ENCODE measurements around the gene SH3GL1. TPM values are rescaled to one million over a fixed set of nuclear protein-coding genes. Genes with fewer than 3 reads are reported as not detected.

The SH3GL1 gene
- total RNA-seq, 4 donors from 2014 or later, result 11.8 to 69.3 (median 29.5) TPM

DNA sequence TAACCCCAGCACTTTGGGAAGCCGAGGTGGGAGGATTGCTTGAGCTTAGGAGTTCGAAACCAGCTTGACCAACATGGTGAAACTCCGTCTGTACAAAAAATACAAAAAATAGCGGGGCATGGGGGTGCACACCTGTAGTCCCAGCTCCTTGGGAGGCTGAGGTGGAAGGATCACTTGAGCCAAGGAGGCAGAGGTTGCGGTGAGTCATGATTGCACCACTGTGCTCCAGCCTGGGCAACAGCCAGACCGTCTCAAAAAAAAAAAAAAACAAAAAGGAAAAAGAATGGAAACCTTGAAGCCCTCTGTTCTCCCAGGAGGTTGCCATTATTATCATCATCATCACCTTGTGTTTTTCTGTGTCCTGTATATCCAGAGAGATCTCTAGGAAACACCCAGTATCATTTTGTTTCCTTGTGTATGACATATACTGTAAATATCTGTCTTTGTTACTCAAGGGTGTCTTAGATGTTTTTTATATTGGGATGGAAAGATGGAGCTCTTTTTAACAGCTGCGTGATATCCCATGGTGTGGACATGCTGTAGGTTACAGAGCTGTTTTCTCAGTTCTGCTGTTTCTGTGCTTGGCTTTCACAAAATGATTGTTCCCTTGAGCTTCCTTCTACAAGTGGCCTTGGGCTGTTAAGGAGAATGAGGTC, 13.9 kb upstream of the SH3GL1 start:
- no peaks in the 10 kb centered on the region for H3K27me3 ChIP-seq
- no peak for DNase-seq
- H3K9me3 ChIP-seq, result no peaks in the 10 kb centered on the region
- no peaks in the 10 kb centered on the region for H3K4me1 ChIP-seq
- intact Hi-C loops (cut with DNase I; ENCODE audit: low total_unique reads), result no loop called here
- no peak overlapping the region for H3K4me3 ChIP-seq
- H3K36me3 ChIP-seq, result no peaks in the 10 kb centered on the region
- H3K27ac ChIP-seq, result peak overlapping the region; percentile 43 to 57
- TF ChIP-seq POLR2A (IDR thresholded peaks at IDR 0.05), result no peak
- TF ChIP-seq, protein P1, sequence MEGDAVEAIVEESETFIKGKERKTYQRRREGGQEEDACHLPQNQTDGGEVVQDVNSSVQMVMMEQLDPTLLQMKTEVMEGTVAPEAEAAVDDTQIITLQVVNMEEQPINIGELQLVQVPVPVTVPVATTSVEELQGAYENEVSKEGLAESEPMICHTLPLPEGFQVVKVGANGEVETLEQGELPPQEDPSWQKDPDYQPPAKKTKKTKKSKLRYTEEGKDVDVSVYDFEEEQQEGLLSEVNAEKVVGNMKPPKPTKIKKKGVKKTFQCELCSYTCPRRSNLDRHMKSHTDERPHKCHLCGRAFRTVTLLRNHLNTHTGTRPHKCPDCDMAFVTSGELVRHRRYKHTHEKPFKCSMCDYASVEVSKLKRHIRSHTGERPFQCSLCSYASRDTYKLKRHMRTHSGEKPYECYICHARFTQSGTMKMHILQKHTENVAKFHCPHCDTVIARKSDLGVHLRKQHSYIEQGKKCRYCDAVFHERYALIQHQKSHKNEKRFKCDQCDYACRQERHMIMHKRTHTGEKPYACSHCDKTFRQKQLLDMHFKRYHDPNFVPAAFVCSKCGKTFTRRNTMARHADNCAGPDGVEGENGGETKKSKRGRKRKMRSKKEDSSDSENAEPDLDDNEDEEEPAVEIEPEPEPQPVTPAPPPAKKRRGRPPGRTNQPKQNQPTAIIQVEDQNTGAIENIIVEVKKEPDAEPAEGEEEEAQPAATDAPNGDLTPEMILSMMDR (IDR thresholded peaks at IDR 0.05), result no peak

DNA sequence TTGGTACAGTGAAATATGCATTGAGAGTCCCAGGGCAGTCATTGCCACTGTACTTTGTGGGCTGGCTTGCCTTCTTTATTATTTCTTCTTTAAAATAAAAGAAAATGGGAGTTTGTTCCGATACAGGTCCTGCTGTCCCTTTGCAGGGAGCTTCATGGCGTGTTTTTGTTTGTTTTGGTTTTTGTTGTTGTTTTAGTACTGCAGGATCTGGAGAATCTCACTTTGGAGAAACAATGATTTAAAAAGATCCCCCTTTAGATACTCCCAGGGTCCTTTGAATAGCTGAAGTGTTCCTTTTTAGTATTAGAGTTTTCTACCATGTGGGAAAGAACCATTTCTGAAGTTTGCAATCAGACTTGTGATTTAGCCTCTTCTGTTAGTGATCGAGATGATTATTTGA, 13.2 kb upstream of the SH3GL1 start:
- H3K9me3 ChIP-seq, result no peaks in the 10 kb centered on the region
- no peaks in the 10 kb centered on the region for H3K4me1 ChIP-seq
- no peak overlapping the region for H3K4me3 ChIP-seq
- no peaks in the 10 kb centered on the region for H3K27me3 ChIP-seq
- no peak overlapping the region for H3K27ac ChIP-seq
- intact Hi-C loops (cut with DNase I; ENCODE audit: low total_unique reads), result no loop called here
- TF ChIP-seq, protein P1 (IDR thresholded peaks at IDR 0.05), result no peak
- TF ChIP-seq POLR2A (IDR thresholded peaks at IDR 0.05), result no peak
- no peaks in the 10 kb centered on the region for H3K36me3 ChIP-seq
- no peak for DNase-seq

DNA sequence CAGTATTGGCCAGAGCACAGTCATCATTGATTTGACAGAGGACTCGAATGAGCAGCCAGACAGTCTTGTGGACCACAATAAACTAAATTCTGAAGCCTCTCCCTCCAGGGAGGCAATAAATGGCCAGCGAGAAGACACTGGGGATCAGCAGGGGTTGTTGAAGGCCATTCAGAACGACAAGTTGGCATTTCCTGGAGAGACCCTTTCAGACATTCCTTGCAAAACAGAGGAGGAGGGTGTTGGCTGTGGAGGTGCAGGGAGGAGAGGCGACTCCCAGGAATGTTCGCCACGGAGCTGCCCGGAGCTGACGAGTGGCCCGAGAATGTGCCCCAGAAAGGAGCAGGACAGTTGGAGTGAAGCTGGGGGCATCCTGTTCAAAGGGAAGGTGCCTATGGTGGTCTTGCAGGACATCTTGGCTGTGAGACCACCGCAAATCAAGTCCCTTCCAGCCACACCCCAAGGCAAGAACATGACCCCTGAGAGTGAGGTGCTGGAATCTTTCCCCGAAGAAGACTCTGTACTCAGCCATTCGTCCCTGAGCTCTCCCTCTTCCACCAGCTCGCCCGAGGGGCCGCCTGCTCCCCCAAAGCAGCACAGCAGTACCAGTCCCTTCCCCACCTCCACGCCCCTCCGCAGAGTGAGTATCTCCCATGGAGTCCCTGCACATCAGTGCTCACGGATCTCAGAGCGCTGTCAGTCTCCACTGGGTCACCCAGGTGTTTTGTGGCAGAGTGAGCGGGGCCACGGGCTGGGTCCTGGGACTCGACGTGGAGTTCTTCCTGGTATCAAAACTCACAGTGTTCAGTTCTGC, 9.0 kb upstream of the SH3GL1 start:
- no peaks in the 10 kb centered on the region for H3K36me3 ChIP-seq
- H3K4me1 ChIP-seq, result no peaks in the 10 kb centered on the region
- DNase-seq, result no peak
- H3K27ac ChIP-seq, result no peak overlapping the region
- no peaks in the 10 kb centered on the region for H3K27me3 ChIP-seq
- TF ChIP-seq POLR2A (IDR thresholded peaks at IDR 0.05), result no peak
- TF ChIP-seq, protein P1 (IDR thresholded peaks at IDR 0.05), result no peak
- intact Hi-C loops (cut with DNase I; ENCODE audit: low total_unique reads), result no loop called here
- no peaks in the 10 kb centered on the region for H3K9me3 ChIP-seq
- no peak overlapping the region for H3K4me3 ChIP-seq

DNA sequence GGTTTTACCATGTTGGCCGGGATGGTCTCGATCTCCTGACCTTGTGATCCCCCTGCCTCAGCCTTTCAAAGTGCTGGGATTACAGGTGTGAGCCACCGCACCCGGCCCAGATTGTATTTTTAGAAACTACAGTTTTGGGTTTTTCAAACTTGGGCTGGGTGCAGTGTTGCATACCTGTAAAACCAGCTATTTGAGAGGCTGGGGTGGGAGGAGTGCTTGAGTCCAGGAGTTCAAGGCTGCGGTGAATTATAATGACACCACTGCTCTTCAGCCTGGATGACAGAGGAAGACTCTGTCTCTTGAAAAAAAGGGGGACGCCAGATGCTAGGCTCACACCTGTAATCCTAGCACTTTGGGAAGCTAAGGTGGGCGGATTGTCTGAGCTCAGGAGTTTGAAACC, 6.3 kb upstream of the SH3GL1 start:
- TF ChIP-seq POLR2A (IDR thresholded peaks at IDR 0.05), result no peak
- TF ChIP-seq, protein P1 (IDR thresholded peaks at IDR 0.05), result no peak
- no peak for DNase-seq
- Histone ChIP-seq H3K4me1 (peaks cover 3 to 8% of the 10 kb centered on the region in 2 donors), H3K36me3 (no peaks in the 10 kb centered on the region), H3K27me3 (no peaks in the 10 kb centered on the region), H3K9me3 (no peaks in the 10 kb centered on the region), H3K4me3 (no peak overlapping the region), H3K27ac (no peak overlapping the region)
- intact Hi-C loops (cut with DNase I; ENCODE audit: low total_unique reads), result no loop called here

DNA sequence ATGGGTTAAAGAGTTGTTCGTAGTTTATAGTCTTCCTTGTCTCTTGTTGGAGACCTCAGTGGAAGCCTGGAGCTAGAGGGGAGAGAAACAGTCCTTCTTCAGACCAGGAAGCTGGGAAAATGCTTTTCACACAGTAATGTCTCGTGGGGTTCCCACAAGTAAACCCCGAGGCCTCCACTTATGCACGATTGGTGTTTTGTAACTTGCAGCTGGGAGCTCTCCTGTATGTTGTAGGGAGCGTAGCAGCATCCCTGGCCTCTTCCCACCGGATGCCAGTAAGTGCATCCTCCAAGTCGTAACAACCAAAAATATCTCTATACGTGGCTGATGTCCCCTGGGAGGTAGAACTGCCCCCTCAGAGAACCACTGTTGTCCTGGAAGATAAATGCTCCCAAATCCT, 5.6 kb upstream of the SH3GL1 start:
- H3K27ac ChIP-seq, result no peak overlapping the region

More for the DNA sequence above, 5.6 kb upstream of the SH3GL1 start:
- no peaks in the 10 kb centered on the region for H3K27me3 ChIP-seq
- H3K4me1 ChIP-seq, result peaks cover 3 to 8% of the 10 kb centered on the region in 2 donors
- no peak for DNase-seq
- no peaks in the 10 kb centered on the region for H3K36me3 ChIP-seq
- no peak overlapping the region for H3K4me3 ChIP-seq
- H3K9me3 ChIP-seq, result no peaks in the 10 kb centered on the region
- intact Hi-C loops (cut with DNase I; ENCODE audit: low total_unique reads), result no loop called here
- no peak for TF ChIP-seq POLR2A (IDR thresholded peaks at IDR 0.05)
- TF ChIP-seq, protein P1 (IDR thresholded peaks at IDR 0.05), result no peak

All from uterus (tissue), 4 donors.